GM21447 (cell line): Measurements from ENCODE around the gene PDP2.

Experiments used
- ATAC-seq: cut with Tn5 transposase; IDR thresholded peaks from one replicate; pipeline ENCODE4 v1.9.1; 2021; ENCODE audit not compliant: unreplicated experiment

Gene PDP2

GRCh38 chr16:66901626-66902025 lies 21.3 kb downstream of the PDP2 start:
- no peak for ATAC-seq

GRCh38 chr16:66902648-66903543 lies 22.6 kb downstream of the PDP2 start:
- no peak for ATAC-seq

GRCh38 chr16:66903544-66904427 lies 23.5 kb downstream of the PDP2 start:
- ATAC-seq = no peak

- ATAC-seq = no peak
Measured at GRCh38 chr16:66904428-66904845, 24.1 kb downstream of the PDP2 start.

GRCh38 chr16:66904846-66905632 lies 24.7 kb downstream of the PDP2 start:
- no peak for ATAC-seq

- ATAC-seq = no peak
Measured at GRCh38 chr16:66905633-66906539, 25.6 kb downstream of the PDP2 start.

- no peak for ATAC-seq
Measured at GRCh38 chr16:66906916-66907836, 26.9 kb downstream of the PDP2 start.

- ATAC-seq = no peak
Measured at GRCh38 chr16:66908116-66908515, 27.8 kb downstream of the PDP2 start.

GRCh38 chr16:66908762-66909559 lies 28.6 kb downstream of the PDP2 start:
- no peak for ATAC-seq

- ATAC-seq = no peak
Measured at GRCh38 chr16:66910175-66910940, 30.0 kb downstream of the PDP2 start.

GRCh38 chr16:66911112-66911511 lies 30.8 kb downstream of the PDP2 start:
- ATAC-seq = no peak

- no peak for ATAC-seq
Measured at GRCh38 chr16:66911801-66912200, 31.5 kb downstream of the PDP2 start.

GRCh38 chr16:66913081-66913480 lies 32.8 kb downstream of the PDP2 start:
- ATAC-seq = no peak

- ATAC-seq = no peak
Measured at GRCh38 chr16:66913711-66914110, 33.4 kb downstream of the PDP2 start.

- no peak for ATAC-seq
Measured at GRCh38 chr16:66914541-66914940, 34.2 kb downstream of the PDP2 start.

GRCh38 chr16:66915041-66915440 lies 34.7 kb downstream of the PDP2 start:
- no peak for ATAC-seq

GRCh38 chr16:66916518-66916917 lies 36.2 kb downstream of the PDP2 start:
- ATAC-seq = no peak
